Fibroblast of pulmonary artery (primary cell): ENCODE measurements around the gene PTCHD4.
"Not testable (repeated sequence)": the region's sequence is repeated elsewhere in the genome, so short reads cannot be mapped to it uniquely, and the experiment has no call there.

Source experiments
- DNase-seq: peaks from one replicate; pipeline ENCODE4 v3.0.0-alpha.2; 2010; ENCODE audit warnings: low read depth
- H3K4me3 ChIP-seq: replicated peaks from 2 replicates; pipeline ENCODE4 v1.5.1; 2011; ENCODE audit warnings: low read depth, mild to moderate bottlenecking, control low read depth, low read length, moderate library complexity
- CTCF ChIP-seq: IDR thresholded peaks from 2 replicates; pipeline ENCODE4 v1.5.1; 2011; ENCODE audit warnings: mild to moderate bottlenecking, control low read depth, low read length, inconsistent platforms; ENCODE audit errors: missing control alignments

The PTCHD4 gene

GRCh38 chr6:48111575-48111974 lies 578 bp upstream of the PTCHD4 start:
- TF ChIP-seq CTCF, result no peak
- no peak overlapping the region for H3K4me3 ChIP-seq
- DNase-seq, result peak; percentile 31

- no peak for DNase-seq
- H3K4me3 ChIP-seq, result peak overlapping the region; percentile 52
- no peak for TF ChIP-seq CTCF
These were observed 408 bp downstream of the PTCHD4 start for GRCh38 chr6:48110436-48111142.

- no peak for TF ChIP-seq CTCF
- no peak for DNase-seq
- H3K4me3 ChIP-seq, result peak overlapping the region; percentile 52
These were observed 1.1 kb downstream of the PTCHD4 start for GRCh38 chr6:48109944-48110343.

GRCh38 chr6:48102476-48103195 lies 8.4 kb downstream of the PTCHD4 start:
- DNase-seq, H3K4me3 ChIP-seq: not testable (repeated sequence)

DNA sequence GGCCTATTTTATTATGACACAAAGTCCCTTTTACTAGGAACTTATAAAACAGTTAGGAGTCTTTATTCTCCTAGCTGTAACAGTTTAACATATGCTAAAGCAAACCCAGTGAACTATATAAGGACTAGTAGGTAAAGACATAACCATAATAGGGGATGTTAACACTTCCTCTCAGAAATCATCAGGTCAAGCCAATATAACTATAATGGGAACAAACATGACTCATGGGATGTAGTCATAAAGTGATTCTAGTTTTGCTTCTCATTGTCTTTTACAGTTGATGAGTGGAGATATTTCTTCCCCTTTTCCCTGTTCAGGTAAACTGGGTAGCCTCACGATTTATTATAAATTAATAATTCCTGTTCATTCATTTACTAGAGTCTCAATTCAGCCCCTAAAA lies 9.7 kb downstream of the PTCHD4 start:
- no peak for TF ChIP-seq CTCF
- no peak for DNase-seq
- H3K4me3 ChIP-seq, result no peak overlapping the region

DNA sequence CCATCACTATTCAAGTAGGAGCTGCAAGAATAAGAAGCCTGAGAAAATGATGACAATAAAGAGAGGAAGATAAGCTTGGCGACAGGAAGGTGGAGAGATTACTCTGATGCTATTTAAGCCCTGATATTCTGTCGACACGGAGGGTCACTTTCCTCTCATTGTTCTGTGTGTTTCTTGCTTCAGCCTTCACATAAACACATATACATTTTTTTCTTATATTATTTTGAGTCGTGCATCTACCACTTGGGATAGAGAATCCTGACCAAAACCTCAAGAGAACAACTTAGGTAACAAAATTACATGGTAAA lies 10.5 kb downstream of the PTCHD4 start:
- DNase-seq, result no peak
- H3K4me3 ChIP-seq, result no peak overlapping the region
- no peak for TF ChIP-seq CTCF

- DNase-seq, result no peak
- no peak for TF ChIP-seq CTCF
- no peak overlapping the region for H3K4me3 ChIP-seq
These were observed 11.0 kb downstream of the PTCHD4 start for GRCh38 chr6:48099713-48100587.
